ENCODE measurements around the gene MAP1LC3A.
"Not testable (repeated sequence)": the region's sequence is repeated elsewhere in the genome, so short reads cannot be mapped to it uniquely, and the experiment has no call there.

The MAP1LC3A gene

DNA sequence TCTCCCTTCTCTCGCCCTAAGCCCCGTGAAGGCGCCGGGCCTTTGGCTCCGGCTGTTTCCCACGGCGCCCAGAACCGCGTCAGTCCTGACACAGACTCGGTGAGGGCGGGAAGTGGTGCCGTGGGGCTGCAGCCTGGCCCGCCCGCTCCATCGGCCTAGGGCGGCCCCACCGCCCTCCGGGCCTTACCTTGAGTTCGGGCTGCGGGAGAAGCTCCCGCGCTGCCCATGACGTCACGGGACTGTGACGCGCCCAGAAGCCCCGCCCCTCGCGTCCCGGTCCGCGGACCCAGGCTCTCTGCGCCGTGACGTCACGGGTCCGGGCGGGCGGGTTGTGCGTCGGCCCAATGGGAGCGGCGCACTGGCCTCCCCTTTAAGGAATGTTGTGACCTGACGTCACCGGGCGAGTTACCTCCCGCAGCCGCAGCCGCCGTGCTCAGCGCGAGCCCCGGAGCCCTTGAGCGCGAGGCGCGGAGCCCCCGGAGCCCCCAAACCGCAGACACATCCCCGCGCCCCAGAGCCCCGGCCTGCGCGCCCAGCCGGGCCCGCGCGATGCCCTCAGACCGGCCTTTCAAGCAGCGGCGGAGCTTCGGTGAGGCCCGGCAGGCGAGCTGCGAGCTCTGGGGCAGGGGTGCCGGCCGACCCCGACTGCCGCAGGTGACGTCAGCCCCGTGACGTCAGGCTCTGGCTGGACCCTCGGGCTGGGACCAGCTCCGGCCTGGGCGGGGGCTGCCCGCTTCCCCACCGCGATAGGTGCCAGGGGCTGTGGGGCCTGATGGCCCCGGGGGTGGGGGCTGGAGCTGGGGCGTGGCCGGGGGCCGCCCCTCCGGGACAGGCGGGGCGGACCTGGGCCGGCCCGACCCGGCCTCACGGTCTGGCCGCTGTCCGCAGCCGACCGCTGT is at the start of gene MAP1LC3A:
Gene MAP1LC3A (plus strand): TSS at position 399 of the 899 bp plus-strand sequence. CDS start 151 bp downstream, at position 550.
- H3K4me1 Mint-ChIP-seq (ENCODE audit: low read depth) = peaks cover 8% of the 10 kb centered on the region
- H3K4me3 Mint-ChIP-seq = peak within 1 kb of the TSS; percentile 87
- H3K27me3 Mint-ChIP-seq (ENCODE audit: low read depth) = no peaks in the 10 kb centered on the region
- H3K9me3 Mint-ChIP-seq = no peaks in the 10 kb centered on the region
- H3K27ac Mint-ChIP-seq = peak within 1 kb of the TSS; percentile 93
- DNase-seq (ENCODE audit: low spot score) = peak; percentile 88
- H3K36me3 Mint-ChIP-seq (ENCODE audit: low read depth) = no peaks in the 10 kb centered on the region

DNA sequence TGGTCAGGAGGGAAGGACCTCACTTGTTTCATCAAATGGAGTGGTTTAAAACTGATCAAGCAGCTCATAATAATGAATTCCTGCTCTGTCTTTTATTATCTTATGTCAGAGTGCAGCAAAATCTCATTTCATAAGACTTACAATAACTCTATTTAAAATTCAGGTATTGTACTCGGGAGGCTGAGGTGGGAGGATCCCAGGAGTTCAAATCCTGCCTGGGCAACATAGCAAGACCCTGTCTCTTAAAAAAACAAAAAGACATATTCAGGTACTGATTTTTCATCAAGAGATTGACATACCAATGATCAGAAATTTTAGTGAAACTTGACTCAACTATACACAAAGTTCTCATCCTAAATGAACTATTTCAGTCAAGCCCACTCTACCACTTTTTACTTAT is 47.9 kb upstream of the MAP1LC3A start:
- Mint-ChIP-seq H3K36me3 (ENCODE audit: low read depth) (peaks cover 20% of the 10 kb centered on the region), H3K27ac (no peak overlapping the region), H3K9me3 (no peaks in the 10 kb centered on the region), H3K27me3 (ENCODE audit: low read depth) (no peaks in the 10 kb centered on the region), H3K4me3 (no peak overlapping the region), H3K4me1 (ENCODE audit: low read depth) (peaks cover 11% of the 10 kb centered on the region)
- no peak for DNase-seq (ENCODE audit: low spot score)

DNA sequence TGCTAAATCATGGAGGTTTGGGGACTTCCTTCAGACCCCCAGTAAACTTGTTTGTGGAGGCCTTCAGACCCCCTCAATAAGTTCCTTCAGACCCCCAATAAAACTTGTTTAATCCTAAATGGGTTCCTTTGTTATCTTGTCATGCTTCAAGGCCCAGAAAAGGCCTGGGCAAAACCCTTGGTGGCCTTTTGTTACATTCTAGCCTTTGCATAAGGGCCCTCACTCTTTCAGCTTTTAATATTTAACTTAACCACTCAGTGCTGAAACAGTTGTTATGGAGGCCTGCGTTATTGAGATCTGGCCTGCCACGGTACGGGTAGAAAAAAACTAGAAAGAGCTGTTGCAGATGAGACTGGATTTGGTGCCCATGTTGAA is 46.6 kb upstream of the MAP1LC3A start:
- Mint-ChIP-seq H3K27me3 (ENCODE audit: low read depth) (no peaks in the 10 kb centered on the region), H3K9me3 (no peaks in the 10 kb centered on the region), H3K4me3 (no peak overlapping the region), H3K27ac (no peak overlapping the region), H3K4me1 (ENCODE audit: low read depth) (peaks cover 12% of the 10 kb centered on the region), H3K36me3 (ENCODE audit: low read depth) (peaks cover 17% of the 10 kb centered on the region)
- no peak for DNase-seq (ENCODE audit: low spot score)

DNA sequence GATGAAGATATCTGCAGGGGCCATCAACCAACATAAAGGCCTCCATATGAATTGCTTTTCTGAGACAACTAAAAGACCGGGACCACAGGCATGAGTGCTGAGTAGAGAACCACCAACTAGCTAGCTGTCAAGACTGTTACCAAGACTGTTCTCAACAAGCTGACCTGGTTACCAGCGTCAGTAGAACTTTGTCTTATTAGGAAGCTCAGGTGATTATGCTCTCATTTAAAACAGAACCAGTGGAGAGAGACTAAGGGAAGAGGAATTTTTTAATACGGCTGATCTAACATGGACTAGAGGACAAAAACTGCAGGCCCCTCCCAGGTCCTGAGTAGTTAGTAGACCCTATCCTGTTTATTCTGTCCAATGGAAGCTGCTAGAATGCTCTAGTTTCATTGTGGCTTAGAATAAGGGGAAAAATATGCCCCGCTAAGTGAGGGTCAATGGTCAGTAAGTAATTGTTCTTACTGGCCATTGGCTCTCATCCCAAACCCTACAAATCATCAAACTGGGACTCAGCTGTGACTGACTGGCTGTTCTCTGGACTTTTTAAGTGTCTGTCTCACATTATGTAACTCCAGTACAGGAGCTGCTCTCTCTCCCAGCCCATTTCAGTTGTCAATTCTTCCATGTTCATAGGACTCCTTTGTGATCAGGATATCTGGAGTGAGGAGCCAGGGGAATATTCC is 46.1 kb upstream of the MAP1LC3A start:
- Mint-ChIP-seq H3K9me3 (no peaks in the 10 kb centered on the region), H3K4me1 (ENCODE audit: low read depth) (peaks cover 12% of the 10 kb centered on the region), H3K36me3 (ENCODE audit: low read depth) (peaks cover 17% of the 10 kb centered on the region), H3K27me3 (ENCODE audit: low read depth) (no peaks in the 10 kb centered on the region), H3K4me3 (no peak overlapping the region), H3K27ac (no peak overlapping the region)
- DNase-seq (ENCODE audit: low spot score) = no peak

DNA sequence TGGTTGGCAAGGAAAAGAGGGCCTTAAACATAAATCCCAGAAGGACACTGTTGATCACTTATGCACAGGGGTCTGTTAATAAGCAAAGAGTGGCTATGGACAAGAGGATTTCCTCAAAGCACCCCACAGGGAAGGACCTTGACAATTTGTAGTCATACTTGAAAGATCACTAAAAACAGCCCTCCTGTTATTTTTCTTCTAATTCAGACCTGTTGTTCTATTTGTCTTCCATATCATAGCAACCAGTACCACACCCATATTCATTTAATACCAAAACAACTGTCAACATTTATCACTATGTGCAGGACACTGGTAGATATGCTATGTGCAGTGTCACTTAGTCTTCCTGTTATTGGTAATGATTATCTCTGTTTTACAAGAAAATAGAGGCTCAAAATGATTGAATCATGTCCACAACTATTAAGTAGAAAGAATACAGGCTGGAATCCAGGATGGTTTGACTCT is 45.5 kb upstream of the MAP1LC3A start:
- H3K36me3 Mint-ChIP-seq (ENCODE audit: low read depth) = peaks cover 13% of the 10 kb centered on the region
- H3K27me3 Mint-ChIP-seq (ENCODE audit: low read depth) = no peaks in the 10 kb centered on the region
- no peak overlapping the region for H3K27ac Mint-ChIP-seq
- H3K4me1 Mint-ChIP-seq (ENCODE audit: low read depth) = peaks cover 15% of the 10 kb centered on the region
- no peak for DNase-seq (ENCODE audit: low spot score)
- H3K9me3 Mint-ChIP-seq = no peaks in the 10 kb centered on the region
- no peak overlapping the region for H3K4me3 Mint-ChIP-seq

DNA sequence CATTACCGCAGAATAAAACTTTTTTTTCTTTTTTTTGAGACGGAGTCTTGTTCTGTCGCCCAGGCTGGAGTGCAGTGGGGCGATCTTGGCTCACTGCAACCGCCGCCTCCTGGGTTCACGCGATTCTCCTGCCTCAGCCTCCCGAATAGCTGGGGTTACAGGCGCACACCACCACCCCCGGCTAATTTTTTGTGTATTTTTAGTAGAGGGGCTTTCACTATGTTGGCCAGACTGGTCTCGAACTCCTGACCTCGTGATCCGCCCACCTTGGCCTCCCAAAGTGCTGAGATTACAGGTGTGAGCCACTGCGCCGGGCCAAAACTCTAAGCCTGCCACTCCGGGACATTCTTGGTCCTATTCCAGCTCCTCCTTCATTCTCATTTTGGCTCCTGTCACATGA is 44.5 kb upstream of the MAP1LC3A start:
- Mint-ChIP-seq H3K4me1 (ENCODE audit: low read depth) (peaks cover 23% of the 10 kb centered on the region), H3K27ac (peak overlapping the region; percentile 63), H3K36me3 (ENCODE audit: low read depth) (peaks cover 15% of the 10 kb centered on the region)
- H3K27me3 Mint-ChIP-seq (ENCODE audit: low read depth); DNase-seq (ENCODE audit: low spot score); H3K4me3 Mint-ChIP-seq; H3K9me3 Mint-ChIP-seq: not testable (repeated sequence)

DNA sequence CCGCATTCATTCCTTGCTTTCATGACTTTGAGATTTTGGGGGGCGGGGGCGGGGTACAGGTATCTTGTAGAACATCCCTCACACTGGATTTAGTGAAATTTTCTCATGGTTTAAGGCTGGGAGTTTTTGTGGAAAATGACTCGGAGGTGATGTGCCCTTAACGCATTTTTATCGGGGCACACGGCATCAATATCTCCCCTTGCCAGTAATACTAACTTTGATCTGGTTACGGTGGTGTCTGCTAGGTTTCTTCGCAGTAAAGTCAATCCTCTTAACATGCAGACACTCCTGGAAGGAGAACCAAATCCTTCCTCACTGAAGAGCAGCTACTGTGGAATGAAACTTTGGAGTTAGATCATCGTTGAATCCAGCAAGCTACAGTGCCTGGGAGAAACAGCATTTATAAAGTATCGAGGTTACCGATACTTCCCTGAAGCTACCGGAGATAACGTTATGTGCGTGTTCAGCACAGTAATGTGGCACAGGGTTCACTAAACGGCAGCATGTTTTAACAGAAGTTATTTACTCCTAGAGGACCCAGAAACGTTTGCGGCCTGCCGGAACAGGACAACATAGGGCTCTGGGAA is 43.5 kb upstream of the MAP1LC3A start:
- H3K36me3 Mint-ChIP-seq (ENCODE audit: low read depth) = peaks cover 16% of the 10 kb centered on the region
- H3K9me3 Mint-ChIP-seq = no peaks in the 10 kb centered on the region
- H3K27ac Mint-ChIP-seq = peak overlapping the region; percentile 96
- DNase-seq (ENCODE audit: low spot score) = no peak
- no peaks in the 10 kb centered on the region for H3K27me3 Mint-ChIP-seq (ENCODE audit: low read depth)
- peak overlapping the region; percentile 92 for H3K4me3 Mint-ChIP-seq
- peaks cover 23% of the 10 kb centered on the region for H3K4me1 Mint-ChIP-seq (ENCODE audit: low read depth)

DNA sequence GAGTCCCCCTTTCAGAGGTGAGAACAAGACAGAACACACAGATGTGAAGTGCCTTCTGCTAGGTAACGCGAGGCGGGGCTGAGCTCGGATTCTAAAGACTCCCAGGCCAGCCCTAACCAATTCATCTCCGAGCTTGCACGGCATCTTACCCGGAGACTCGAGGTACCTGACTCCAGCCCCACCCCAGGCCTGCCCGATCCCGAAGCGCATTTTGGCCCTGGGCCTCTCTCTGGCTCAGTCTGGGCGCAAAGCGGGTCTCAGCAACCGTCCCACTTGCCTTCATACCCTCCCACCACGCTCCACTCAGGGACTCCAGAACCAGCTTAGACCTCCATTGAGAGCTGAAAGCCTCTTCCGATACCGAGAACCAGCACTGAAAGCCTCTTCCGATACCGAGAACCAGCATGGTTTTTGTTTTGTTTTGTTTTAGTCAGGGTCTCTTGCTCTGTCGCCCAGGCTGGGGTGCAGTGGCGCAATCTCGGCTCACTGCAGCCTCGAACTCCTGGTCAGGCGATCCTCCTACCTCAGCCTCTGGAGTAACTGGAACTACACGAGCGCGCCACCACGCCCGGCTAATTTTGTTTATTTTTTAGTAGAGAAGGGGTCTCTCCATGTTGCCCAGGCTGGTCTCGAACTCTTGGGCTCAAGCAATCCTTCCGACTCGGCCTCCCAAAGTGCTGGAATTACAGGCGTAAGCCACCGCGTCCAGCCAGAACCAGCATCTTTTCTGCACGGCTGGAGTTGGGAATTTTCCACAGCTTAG is 42.9 kb upstream of the MAP1LC3A start:
- peaks cover 16% of the 10 kb centered on the region for H3K36me3 Mint-ChIP-seq (ENCODE audit: low read depth)
- H3K27ac Mint-ChIP-seq = peak overlapping the region; percentile 96
- peaks cover 23% of the 10 kb centered on the region for H3K4me1 Mint-ChIP-seq (ENCODE audit: low read depth)
- peak; percentile 65 for DNase-seq (ENCODE audit: low spot score)
- H3K27me3 Mint-ChIP-seq (ENCODE audit: low read depth) = no peaks in the 10 kb centered on the region
- peak overlapping the region; percentile 92 for H3K4me3 Mint-ChIP-seq
- no peaks in the 10 kb centered on the region for H3K9me3 Mint-ChIP-seq

DNA sequence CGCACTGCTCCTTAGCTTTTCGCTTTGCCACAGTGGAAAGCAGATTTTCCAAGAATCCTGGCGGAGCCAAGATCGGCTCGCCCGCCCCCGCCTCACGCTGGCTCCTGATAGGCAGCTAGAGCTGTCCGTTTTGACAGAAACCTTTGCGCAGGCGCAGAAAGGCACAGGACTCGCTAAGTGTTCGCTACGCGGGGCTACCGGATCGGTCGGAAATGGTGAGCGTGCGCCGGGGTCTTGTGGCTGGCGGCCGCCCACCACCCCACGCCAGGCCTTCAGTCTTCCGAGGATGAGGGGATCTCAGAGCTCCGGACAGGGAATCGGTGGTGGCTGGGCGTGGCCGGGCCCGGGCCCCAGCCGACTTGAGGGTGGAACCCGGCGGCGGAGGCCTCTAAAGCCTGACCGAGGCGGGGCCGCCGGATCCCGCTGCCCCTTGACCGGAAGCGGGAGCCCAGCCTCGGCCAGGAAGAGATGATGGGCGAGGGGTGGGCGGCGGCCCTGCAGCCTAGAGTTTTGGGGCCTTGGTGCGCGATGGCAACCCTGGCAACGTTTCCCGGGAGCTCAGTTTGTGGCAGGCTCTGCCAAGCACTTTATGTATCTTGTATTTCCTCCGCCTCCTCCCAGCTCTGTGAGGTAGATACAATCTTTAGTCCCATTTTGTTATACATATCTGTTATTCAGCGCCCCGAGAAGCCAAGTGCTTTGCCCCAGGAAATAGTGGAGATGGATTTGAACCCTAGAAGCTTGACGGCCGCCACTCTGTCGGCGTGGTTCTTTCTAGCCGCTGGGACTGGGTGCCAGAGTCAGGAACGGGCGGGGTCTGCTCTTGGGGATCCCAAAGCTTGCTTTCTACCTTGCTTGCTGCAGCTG is 42.0 kb upstream of the MAP1LC3A start, which contains the start of gene DYNLRB1:
Gene DYNLRB1 (plus strand): TSS at position 176 of the 867 bp plus-strand sequence. CDS start 37 bp downstream, at position 213.
- DNase-seq (ENCODE audit: low spot score) = peak; percentile 95
- Mint-ChIP-seq H3K9me3 (no peaks in the 10 kb centered on the region), H3K4me1 (ENCODE audit: low read depth) (peaks cover 23% of the 10 kb centered on the region), H3K4me3 (peak within 1 kb of the TSS; percentile 92), H3K27me3 (ENCODE audit: low read depth) (no peaks in the 10 kb centered on the region), H3K36me3 (ENCODE audit: low read depth) (peaks cover 15% of the 10 kb centered on the region), H3K27ac (peak within 1 kb of the TSS; percentile 96)

DNA sequence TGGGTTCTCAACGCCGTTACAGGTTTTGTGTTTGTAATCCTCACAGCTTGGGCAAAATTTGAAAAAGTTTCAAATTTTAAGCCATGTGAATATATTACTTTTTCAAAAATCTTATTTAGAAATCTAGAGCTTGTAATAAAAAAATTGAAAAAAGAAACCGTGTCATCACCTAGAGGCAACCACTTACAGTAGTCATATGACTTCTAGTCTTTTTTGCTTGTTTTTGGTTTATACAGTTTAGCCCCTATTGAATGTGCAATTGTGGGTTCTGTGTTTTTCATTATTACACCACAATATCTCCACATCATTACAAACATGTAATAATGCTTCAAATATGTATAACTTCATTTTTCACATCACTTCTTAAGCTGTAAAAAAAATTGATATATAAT is 41.4 kb upstream of the MAP1LC3A start:
- Mint-ChIP-seq H3K9me3 (no peaks in the 10 kb centered on the region), H3K4me3 (peak overlapping the region; percentile 92), H3K36me3 (ENCODE audit: low read depth) (peaks cover 17% of the 10 kb centered on the region), H3K27me3 (ENCODE audit: low read depth) (no peaks in the 10 kb centered on the region), H3K27ac (peak overlapping the region; percentile 96), H3K4me1 (ENCODE audit: low read depth) (peaks cover 25% of the 10 kb centered on the region)
- DNase-seq (ENCODE audit: low spot score) = no peak

DNA sequence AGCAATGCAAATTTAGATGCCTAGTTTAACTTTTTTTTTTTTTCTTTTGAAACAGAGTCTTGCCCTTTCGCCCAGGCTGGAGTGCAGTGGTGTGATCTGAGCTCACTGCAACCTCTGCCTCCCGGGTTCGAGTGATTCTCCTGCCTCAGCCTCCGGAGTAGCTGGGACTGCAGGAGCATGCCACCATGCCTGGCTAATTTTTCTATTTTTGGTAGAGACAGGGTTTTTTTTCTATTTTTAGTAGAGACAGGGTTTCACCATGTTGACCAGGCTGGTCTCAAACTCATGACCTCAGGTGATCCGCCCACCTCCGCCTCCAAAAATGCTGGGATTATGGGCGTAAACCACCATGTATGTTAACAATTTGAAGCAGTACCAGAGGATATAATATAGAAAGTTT is 39.7 kb upstream of the MAP1LC3A start:
- H3K4me1 Mint-ChIP-seq (ENCODE audit: low read depth) = peaks cover 24% of the 10 kb centered on the region
- H3K4me3 Mint-ChIP-seq; DNase-seq (ENCODE audit: low spot score): not testable (repeated sequence)

DNA sequence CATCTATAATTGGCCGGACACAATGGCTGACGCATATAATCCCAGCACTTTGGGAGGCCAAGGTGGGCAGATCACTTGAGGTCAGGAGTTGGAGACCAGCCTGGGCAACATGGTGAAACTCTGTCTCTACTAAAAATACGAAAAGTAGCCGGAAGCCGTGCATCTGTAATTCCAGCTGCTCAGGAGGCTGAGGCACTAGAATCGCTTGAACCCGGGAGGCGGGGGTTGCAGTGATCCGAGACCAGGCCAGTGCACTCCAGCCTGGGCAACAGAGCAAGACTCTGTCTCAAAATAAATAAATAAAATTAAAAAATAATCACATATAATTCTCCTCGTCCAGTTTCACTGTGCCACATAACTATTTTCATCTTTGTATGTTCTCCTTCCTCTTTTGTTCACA is 38.7 kb upstream of the MAP1LC3A start:
- H3K4me3 Mint-ChIP-seq; DNase-seq (ENCODE audit: low spot score); H3K9me3 Mint-ChIP-seq; H3K27ac Mint-ChIP-seq; H3K27me3 Mint-ChIP-seq (ENCODE audit: low read depth): not testable (repeated sequence)
- H3K36me3 Mint-ChIP-seq (ENCODE audit: low read depth) = peaks cover 18% of the 10 kb centered on the region
- peaks cover 21% of the 10 kb centered on the region for H3K4me1 Mint-ChIP-seq (ENCODE audit: low read depth)

More for the DNA sequence above, 39.7 kb upstream of the MAP1LC3A start:
- H3K27ac Mint-ChIP-seq; H3K9me3 Mint-ChIP-seq; H3K27me3 Mint-ChIP-seq (ENCODE audit: low read depth): not testable (repeated sequence)
- peaks cover 18% of the 10 kb centered on the region for H3K36me3 Mint-ChIP-seq (ENCODE audit: low read depth)

All from T-helper 2 cell treated with Interferon-gamma antibody and Interleukin-4, amounts not matched to agents 5 μg/mL and 100 μg/mL, for 36 hours (primary cell).